ENCODE results near the gene SNX10. TPM values are rescaled to one million over a fixed set of nuclear protein-coding genes. Genes with fewer than 3 reads are reported as not detected.

SNX10 gene
- total and polyA plus RNA-seq, 2 of the 8 experiments (the other 6 are each of a cell fraction or from before 2014, with no cell fraction given), result 4.4 to 9.6 TPM

GRCh38 chr7:26372704-26373103 lies 81.0 kb downstream of the SNX10 start:
- H2BK15ac ChIP-seq (ENCODE audit: low read length), result no peak overlapping the region
- 81% methylated on average over 2 of the region's 2 CpGs; no CpG with 5 or more reads in 1 of the 2 experiments for WGBS, 2 experiments (ENCODE audit: extremely low coverage in 1 of 2, insufficient coverage in 1 of 2, insufficient read length in 1 of 2, insufficient replicate concordance in 2 of 2, low coverage in 1 of 2, low lambda C conversion rate in 2 of 2, missing lambda C conversion rate in 1 of 2)
- H3K4me2 ChIP-seq (ENCODE audit: insufficient read depth in 1 of 2, low read depth in 2 of 2, low read length in 2 of 2), result no peak overlapping the region
- H3K14ac ChIP-seq (ENCODE audit: insufficient read length), result no peak overlapping the region
- H2BK12ac ChIP-seq (ENCODE audit: low read depth, low read length), result no peak overlapping the region
- no peak overlapping the region for H3K27ac ChIP-seq (ENCODE audit: low read depth, low read length)
- H3K27me3 ChIP-seq (replicated peaks in 1 of 4; ENCODE audit: control insufficient read depth in 3 of 4, extremely low read depth in 1 of 4, insufficient read depth in 3 of 4, low read length in 3 of 4), result no peaks in the 10 kb centered on the region
- POLR2A ChIA-PET (ENCODE audit: partially characterized antibody), result interaction anchor here (1.5 kb wide), 1 partner anchor 172 kb away, joined by 4 read pairs; the partner anchor contains the start of gene CBX3
- CTCF ChIA-PET (ENCODE audit: partially characterized antibody), result interaction anchor here (0.7 to 1.9 kb wide), 5 partner anchors 113 to 308 kb away, joined by 3 to 10 read pairs (median 4); no protein-coding TSS in a partner anchor
- H3K4me1 ChIP-seq (replicated peaks in 1 of 4; ENCODE audit: control insufficient read depth in 3 of 4, insufficient read depth in 4 of 4, low read length in 3 of 4), result peaks cover 0 to 2% (median 0%) of the 10 kb centered on the region in 4 experiments; a peak in 2 of 7 replicates
- DNase-seq (ENCODE audit: low read depth in 1 of 2, low spot score in 2 of 2) (no peak), FAIRE-seq (no peak)
- H3K23ac ChIP-seq (ENCODE audit: insufficient read length), result no peak overlapping the region
- H3K23me2 ChIP-seq (ENCODE audit: low read depth, low read length), result peaks cover 2% of the 10 kb centered on the region; the same call in 1 of the 2 replicates
- no peak overlapping the region for H4K5ac ChIP-seq (ENCODE audit: insufficient read length, low read depth, low read length)
- no peak overlapping the region for H2BK120ac ChIP-seq (replicated peaks; ENCODE audit: low read depth, low read length)
- no peaks in the 10 kb centered on the region for H4K20me1 ChIP-seq (replicated peaks in 1 of 2; ENCODE audit: control insufficient read depth in 1 of 2, insufficient read depth in 2 of 2, low read length in 2 of 2)
- no peak overlapping the region for H2AK5ac ChIP-seq (ENCODE audit: low read depth, low read length)
- no peak overlapping the region for H2BK5ac ChIP-seq (ENCODE audit: low read depth, low read length)
- TF ChIP-seq RBBP5 (IDR thresholded peaks at IDR 0.05; ENCODE audit: borderline replicate concordance, low read depth, low read length) (no peak), CTBP2 (IDR thresholded peaks at IDR 0.05; ENCODE audit: borderline replicate concordance, insufficient read depth, insufficient read length, low read length) (no peak)
- no peak overlapping the region for H3K18ac ChIP-seq (ENCODE audit: extremely low read depth, low read length)
- H3K9me3 ChIP-seq (ENCODE audit: insufficient read depth in 2 of 2, low read depth in 1 of 2, low read length in 1 of 2), result no peaks in the 10 kb centered on the region
- no peaks in the 10 kb centered on the region for H3K79me2 ChIP-seq (ENCODE audit: control insufficient read depth in 1 of 2, insufficient read depth in 2 of 2, low read length in 2 of 2)
- H2AFZ ChIP-seq (ENCODE audit: low read length), result no peak overlapping the region
- H2BK20ac ChIP-seq (ENCODE audit: low read length), result no peak overlapping the region
- no peak overlapping the region for H3K9ac ChIP-seq (replicated peaks in 1 of 4; ENCODE audit: extremely low read depth in 1 of 4, low read depth in 3 of 4, low read length in 3 of 4)
- H3K4ac ChIP-seq (replicated peaks; ENCODE audit: insufficient read length, low read depth, low read length), result no peak overlapping the region
- no peak overlapping the region for H3K4me3 ChIP-seq (ENCODE audit: extremely low read depth in 1 of 4, insufficient read depth in 2 of 4, low read depth in 3 of 4, low read length in 4 of 4)
- no peak overlapping the region for H4K91ac ChIP-seq (replicated peaks; ENCODE audit: insufficient read length, low read length)
- H4K8ac ChIP-seq (ENCODE audit: extremely low read depth, insufficient read depth, low read length), result no peak overlapping the region
- no peaks in the 10 kb centered on the region for H3K79me1 ChIP-seq (ENCODE audit: low read depth, low read length)
- no peaks in the 10 kb centered on the region for H3K36me3 ChIP-seq (ENCODE audit: control insufficient read depth in 2 of 4, insufficient read depth in 4 of 4, low read length in 3 of 4)
- H3K56ac ChIP-seq (replicated peaks; ENCODE audit: insufficient read length, low read depth, low read length), result no peak overlapping the region

Data from H1 (cell line).